DMS114 treated with DMSO at 0.1 percent for 48 hours (cell line): ENCODE results near the gene INTS14.

Source experiments
- DNase-seq: peaks from one replicate; lab custom pipeline; 2025; ENCODE audit not compliant: unreplicated experiment; lab: John Stamatoyannopoulos, UW

The INTS14 gene

DNA sequence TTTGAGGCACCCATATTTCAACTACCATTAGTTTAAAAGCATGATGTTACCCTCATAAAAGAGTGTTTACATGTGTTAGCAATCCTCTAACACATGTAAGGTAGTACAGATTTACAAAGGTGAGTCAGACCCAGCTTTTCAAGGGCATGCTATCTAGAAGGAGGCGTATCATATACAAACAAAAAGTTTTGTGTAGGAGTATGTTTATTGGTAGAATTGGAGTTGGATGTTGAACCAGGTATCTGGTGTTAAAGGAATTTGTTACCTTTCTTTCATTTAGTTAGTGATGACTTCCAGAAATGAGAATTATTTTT is 78.2 kb downstream of the INTS14 start:
- DNase-seq = no peak

DNA sequence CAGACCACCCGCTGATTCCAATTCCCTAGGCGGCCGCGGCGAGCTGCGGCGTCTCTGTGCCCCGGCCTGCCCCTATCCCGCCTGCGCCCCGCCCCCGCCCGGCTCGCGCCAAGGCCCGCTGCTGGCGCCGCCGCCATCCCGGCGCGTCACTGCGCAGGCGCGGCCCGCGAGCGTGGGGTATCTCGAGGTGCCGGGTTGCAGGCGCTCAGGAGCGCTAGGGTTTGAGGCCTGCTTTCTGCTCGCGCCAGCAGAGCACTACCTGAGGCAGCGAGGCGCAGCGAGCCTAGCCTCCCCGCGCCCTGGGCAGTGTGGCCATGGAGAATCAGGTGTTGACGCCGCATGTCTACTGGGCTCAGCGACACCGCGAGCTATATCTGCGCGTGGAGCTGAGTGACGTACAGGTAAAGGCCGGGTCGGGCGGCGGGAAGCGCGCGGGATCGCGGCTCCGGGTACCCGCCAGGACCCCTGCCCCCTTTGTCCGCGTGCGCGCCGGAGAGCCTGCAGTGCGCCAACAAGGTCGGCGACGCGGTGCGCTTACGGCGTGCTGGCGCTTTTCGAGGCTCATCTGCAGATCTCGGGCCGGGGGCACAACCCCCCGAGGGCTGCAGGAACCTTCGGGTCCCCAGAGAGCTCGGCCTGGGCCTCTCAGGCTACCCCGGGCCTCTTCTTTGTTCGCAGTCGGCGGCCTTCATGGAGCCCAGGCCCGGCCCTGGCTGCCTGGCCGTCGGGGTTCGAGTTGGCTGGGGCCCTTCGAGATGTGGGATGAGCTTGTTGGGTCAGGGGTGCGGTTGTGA is 80.4 kb downstream of the INTS14 start, which contains the start of gene HACD3:
HACD3 (plus strand) TSS at position 146 of the 794 bp plus-strand sequence; CDS start at position 315, 169 bp downstream.
- DNase-seq = peak; percentile 74

DNA sequence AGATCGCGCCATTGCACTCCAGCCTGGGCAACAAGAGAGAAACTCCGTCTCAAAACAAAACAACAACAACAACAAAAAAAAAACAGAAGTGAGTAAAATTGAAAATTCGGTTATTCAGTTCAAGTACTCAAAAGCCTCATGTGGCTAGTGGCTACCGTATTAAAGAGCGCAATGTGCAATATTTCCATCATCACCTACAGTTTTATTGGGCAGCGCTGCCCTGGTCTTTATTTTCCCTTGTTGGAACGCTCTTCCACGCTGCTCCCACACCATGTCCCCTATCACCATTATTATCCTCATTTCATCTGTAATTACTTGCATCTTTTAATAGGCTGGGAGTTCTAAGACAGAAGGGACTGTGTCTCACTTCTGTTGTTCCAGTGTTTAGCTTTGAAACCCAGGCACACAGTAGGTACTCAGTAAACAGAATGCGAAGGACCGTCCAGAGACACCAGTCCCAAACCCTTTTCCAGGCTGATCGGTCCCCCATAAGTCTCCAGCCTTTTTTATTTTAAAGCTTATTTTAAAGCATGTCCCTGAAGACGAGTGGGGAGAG is 81.1 kb downstream of the INTS14 start:
- DNase-seq = no peak
